OCI-LY1 (cell line): Measurements from ENCODE around the gene TOR2A.

ENCODE experiments used
- H2AFZ ChIP-seq: fragments of 200-600 bp; sonication (generic), shearing (Covaris generic); 2 replicates; pipeline ENCODE4 v1.6.0; 2014; ENCODE audit warnings: antibody characterized with exemption, mild to moderate bottlenecking, low read length
- H3F3A ChIP-seq: fragments of 200-600 bp; sonication (generic), shearing (Covaris generic); 2 replicates; pipeline ENCODE4 v1.6.0; 2014; ENCODE audit warnings: mild to moderate bottlenecking, antibody characterized with exemption, low read length, moderate library complexity; ENCODE audit not compliant: insufficient read depth
- H3K27ac ChIP-seq: fragments of 200-600 bp; sonication (generic); 2 replicates; pipeline ENCODE4 v1.5.1; 2014; ENCODE audit warnings: low read length, mixed run types, mild to moderate bottlenecking, low read depth; ENCODE audit not compliant: poor library complexity, severe bottlenecking
- H3K27me3 ChIP-seq: fragments of 200-600 bp; sonication (generic); 2 replicates; pipeline ENCODE4 v1.6.0; 2014; ENCODE audit warnings: antibody characterized with exemption, mild to moderate bottlenecking, low read length, moderate library complexity; ENCODE audit not compliant: insufficient read depth
- H3K36me3 ChIP-seq: fragments of 200-600 bp; sonication (generic); 2 replicates; pipeline ENCODE4 v1.6.1; 2014; ENCODE audit warnings: mild to moderate bottlenecking, antibody characterized with exemption, low read length, moderate library complexity, mixed read lengths; ENCODE audit not compliant: insufficient read depth
- H3K4me1 ChIP-seq: fragments of 200-600 bp; sonication (generic); 2 replicates; pipeline ENCODE4 v1.5.1; 2014; ENCODE audit warnings: mild to moderate bottlenecking, low read length, moderate library complexity; ENCODE audit not compliant: insufficient read depth, severe bottlenecking
- H3K4me2 ChIP-seq: fragments of 200-600 bp; sonication (generic), shearing (Covaris generic); 2 replicates; pipeline ENCODE4 v1.6.1; 2014; ENCODE audit warnings: low read length
- H3K4me3 ChIP-seq: fragments of 200-600 bp; sonication (generic); 2 replicates; pipeline ENCODE4 v1.5.1; 2014; ENCODE audit warnings: low read length, low read depth, mild to moderate bottlenecking, mixed read lengths; ENCODE audit not compliant: poor library complexity, severe bottlenecking
- H3K79me2 ChIP-seq: fragments of 200-600 bp; shearing (Covaris generic); 2 replicates; pipeline ENCODE4 v1.6.1; 2016; ENCODE audit warnings: mixed run types, low read length, mixed read lengths; ENCODE audit not compliant: insufficient read depth
- H3K9ac ChIP-seq: fragments of 200-600 bp; sonication (generic), shearing (Covaris generic); 2 replicates; pipeline ENCODE4 v1.6.1; 2014; ENCODE audit warnings: mild to moderate bottlenecking, low read length, mixed read lengths
- H3K9me2 ChIP-seq: fragments of 200-600 bp; sonication (generic), shearing (Covaris generic); 2 replicates; pipeline ENCODE4 v1.6.1; 2014; ENCODE audit warnings: low read depth, mild to moderate bottlenecking, low read length, mixed read lengths
- H3K9me3 ChIP-seq: fragments of 200-600 bp; shearing (Covaris generic); 2 replicates; pipeline ENCODE4 v1.6.1; 2014; ENCODE audit warnings: low read length, mixed read lengths
- H4K20me1 ChIP-seq: fragments of 200-600 bp; sonication (generic), shearing (Covaris generic); 2 replicates; pipeline ENCODE4 v1.6.0; 2016; ENCODE audit warnings: mild to moderate bottlenecking, low read length; ENCODE audit not compliant: insufficient read depth
- EZH2 ChIP-seq: fragments of 200-600 bp; sonication (generic), shearing (Covaris generic); IDR thresholded peaks from 2 replicates; pipeline ENCODE4 v1.8.0; 2017; ENCODE audit warnings: borderline replicate concordance, mixed run types, mild to moderate bottlenecking, antibody characterized with exemption, low read length, moderate library complexity, mixed read lengths
- TF ChIP-seq, protein P1 (sequence below): fragments of 200-600 bp; sonication (generic), shearing (Covaris generic); IDR thresholded peaks from 2 replicates; pipeline ENCODE4 v1.5.1; 2017; ENCODE audit warnings: mild to moderate bottlenecking, antibody characterized with exemption, low read length, moderate library complexity, mixed read lengths

TOR2A gene

GRCh38 chr9:127742435-127743088 is 7.5 kb upstream of the TOR2A start:
- Histone ChIP-seq H3K4me3 (no peak overlapping the region), H3K79me2 (no peaks in the 10 kb centered on the region), H2AFZ (no peak overlapping the region), H3K36me3 (peaks cover 13% of the 10 kb centered on the region; the same call in 1 of the 2 replicates), H3K4me2 (no peak overlapping the region), H4K20me1 (no peaks in the 10 kb centered on the region), H3K9me2 (no peaks in the 10 kb centered on the region), H3K27ac (no peak overlapping the region), H3K4me1 (peaks cover 6% of the 10 kb centered on the region), H3K27me3 (no peaks in the 10 kb centered on the region), H3K9ac (no peak overlapping the region), H3F3A (no peaks in the 10 kb centered on the region), H3K9me3 (no peaks in the 10 kb centered on the region)
- TF ChIP-seq, protein P1, sequence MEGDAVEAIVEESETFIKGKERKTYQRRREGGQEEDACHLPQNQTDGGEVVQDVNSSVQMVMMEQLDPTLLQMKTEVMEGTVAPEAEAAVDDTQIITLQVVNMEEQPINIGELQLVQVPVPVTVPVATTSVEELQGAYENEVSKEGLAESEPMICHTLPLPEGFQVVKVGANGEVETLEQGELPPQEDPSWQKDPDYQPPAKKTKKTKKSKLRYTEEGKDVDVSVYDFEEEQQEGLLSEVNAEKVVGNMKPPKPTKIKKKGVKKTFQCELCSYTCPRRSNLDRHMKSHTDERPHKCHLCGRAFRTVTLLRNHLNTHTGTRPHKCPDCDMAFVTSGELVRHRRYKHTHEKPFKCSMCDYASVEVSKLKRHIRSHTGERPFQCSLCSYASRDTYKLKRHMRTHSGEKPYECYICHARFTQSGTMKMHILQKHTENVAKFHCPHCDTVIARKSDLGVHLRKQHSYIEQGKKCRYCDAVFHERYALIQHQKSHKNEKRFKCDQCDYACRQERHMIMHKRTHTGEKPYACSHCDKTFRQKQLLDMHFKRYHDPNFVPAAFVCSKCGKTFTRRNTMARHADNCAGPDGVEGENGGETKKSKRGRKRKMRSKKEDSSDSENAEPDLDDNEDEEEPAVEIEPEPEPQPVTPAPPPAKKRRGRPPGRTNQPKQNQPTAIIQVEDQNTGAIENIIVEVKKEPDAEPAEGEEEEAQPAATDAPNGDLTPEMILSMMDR: no peak
- no peak for TF ChIP-seq EZH2

- no peak overlapping the region for H3K4me3 ChIP-seq
- no peaks in the 10 kb centered on the region for H3K9me2 ChIP-seq
- no peaks in the 10 kb centered on the region for H3K9me3 ChIP-seq
- no peaks in the 10 kb centered on the region for H3K79me2 ChIP-seq
- H3K36me3 ChIP-seq: peaks cover 13% of the 10 kb centered on the region; the same call in 1 of the 2 replicates
- H2AFZ ChIP-seq: no peak overlapping the region
- no peak for TF ChIP-seq EZH2
- TF ChIP-seq, protein P1: no peak
- no peak overlapping the region for H3K27ac ChIP-seq
- no peaks in the 10 kb centered on the region for H4K20me1 ChIP-seq
- no peaks in the 10 kb centered on the region for H3F3A ChIP-seq
- H3K27me3 ChIP-seq: no peaks in the 10 kb centered on the region
- H3K4me2 ChIP-seq: no peak overlapping the region
- no peak overlapping the region for H3K9ac ChIP-seq
- H3K4me1 ChIP-seq: peaks cover 6% of the 10 kb centered on the region
Measured at GRCh38 chr9:127741831-127742434, 6.8 kb upstream of the TOR2A start.

DNA sequence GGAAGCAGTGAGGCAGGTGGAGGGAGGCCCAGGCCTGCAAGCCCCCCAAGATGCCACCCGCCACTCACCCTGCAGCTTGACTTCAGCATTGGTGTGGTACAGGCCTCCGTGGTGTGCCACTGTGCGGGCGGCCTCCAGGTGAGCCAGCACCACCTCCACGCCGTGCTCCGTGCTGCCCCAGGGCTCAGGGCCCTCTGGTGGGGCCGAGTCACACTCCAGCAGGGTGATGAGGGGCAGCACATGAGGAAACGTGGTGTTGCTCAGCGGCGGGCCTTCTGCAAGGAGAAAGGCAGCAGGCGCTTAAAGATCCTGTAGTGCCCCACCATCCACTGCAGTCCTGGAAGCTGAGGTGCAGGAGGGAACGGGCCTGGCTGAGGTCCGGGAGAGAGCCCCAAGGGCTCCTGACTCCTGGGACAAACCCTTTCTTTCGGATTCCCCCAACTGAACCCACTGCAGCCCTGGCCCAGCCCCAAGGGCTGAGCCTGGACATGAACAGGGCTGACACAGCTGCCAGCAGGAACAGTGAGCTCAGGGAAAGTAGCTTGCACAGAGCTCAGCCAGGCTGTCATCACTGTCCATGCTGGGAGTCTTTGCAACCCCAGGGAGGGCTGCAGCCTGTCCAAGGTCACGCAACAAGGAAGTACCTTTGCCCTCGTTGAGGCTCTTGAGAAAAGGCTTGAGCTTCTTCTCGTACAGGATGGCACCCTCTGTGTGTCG is 4.7 kb upstream of the TOR2A start:
- H3F3A ChIP-seq: no peaks in the 10 kb centered on the region
- no peak overlapping the region for H2AFZ ChIP-seq
- H3K4me3 ChIP-seq: no peak overlapping the region
- peaks cover 17% of the 10 kb centered on the region for H3K4me1 ChIP-seq
- no peaks in the 10 kb centered on the region for H4K20me1 ChIP-seq
- H3K27ac ChIP-seq: no peak overlapping the region
- no peaks in the 10 kb centered on the region for H3K9me2 ChIP-seq
- H3K9ac ChIP-seq: no peak overlapping the region
- no peaks in the 10 kb centered on the region for H3K9me3 ChIP-seq
- H3K4me2 ChIP-seq: no peak overlapping the region
- TF ChIP-seq EZH2: no peak
- TF ChIP-seq, protein P1: no peak
- H3K27me3 ChIP-seq: no peaks in the 10 kb centered on the region
- H3K79me2 ChIP-seq: no peaks in the 10 kb centered on the region
- peaks cover 13% of the 10 kb centered on the region; the same call in 1 of the 2 replicates for H3K36me3 ChIP-seq
